ENCODE measurements around the gene PRDM4.

Gene PRDM4

GRCh38 chr12:107760809-107761501, at the start of gene PRDM4:
Gene PRDM4 (minus strand): TSS chr12:107761137. CDS start chr12:107760515, 622 bp downstream.
- Histone ChIP-seq H2AFZ (ENCODE audit: low read depth, low read length) (peak within 1 kb of the TSS; percentile 100), H3K27me3 (ENCODE audit: insufficient read depth, low read length) (peaks cover 8% of the 10 kb centered on the region), H3K36me3 (ENCODE audit: insufficient read depth, low read length) (peaks cover 20% of the 10 kb centered on the region), H3K4me3 (ENCODE audit: low read length) (peak within 1 kb of the TSS; percentile 100), H3K4me1 (ENCODE audit: insufficient read depth, low read length) (peaks cover 25% of the 10 kb centered on the region), H3K9me3 (ENCODE audit: low read length) (no peaks in the 10 kb centered on the region)

- H3K4me3 ChIP-seq (ENCODE audit: low read length), result no peak overlapping the region
- H3K9me3 ChIP-seq (ENCODE audit: low read length), result no peaks in the 10 kb centered on the region
- peaks cover 3% of the 10 kb centered on the region for H3K27me3 ChIP-seq (ENCODE audit: insufficient read depth, low read length)
- H3K4me1 ChIP-seq (ENCODE audit: insufficient read depth, low read length), result no peaks in the 10 kb centered on the region
- H2AFZ ChIP-seq (ENCODE audit: low read depth, low read length), result no peak overlapping the region
- H3K36me3 ChIP-seq (ENCODE audit: insufficient read depth, low read length), result no peaks in the 10 kb centered on the region
These were observed 46.7 kb upstream of the PRDM4 start for GRCh38 chr12:107807471-107808150.

DNA sequence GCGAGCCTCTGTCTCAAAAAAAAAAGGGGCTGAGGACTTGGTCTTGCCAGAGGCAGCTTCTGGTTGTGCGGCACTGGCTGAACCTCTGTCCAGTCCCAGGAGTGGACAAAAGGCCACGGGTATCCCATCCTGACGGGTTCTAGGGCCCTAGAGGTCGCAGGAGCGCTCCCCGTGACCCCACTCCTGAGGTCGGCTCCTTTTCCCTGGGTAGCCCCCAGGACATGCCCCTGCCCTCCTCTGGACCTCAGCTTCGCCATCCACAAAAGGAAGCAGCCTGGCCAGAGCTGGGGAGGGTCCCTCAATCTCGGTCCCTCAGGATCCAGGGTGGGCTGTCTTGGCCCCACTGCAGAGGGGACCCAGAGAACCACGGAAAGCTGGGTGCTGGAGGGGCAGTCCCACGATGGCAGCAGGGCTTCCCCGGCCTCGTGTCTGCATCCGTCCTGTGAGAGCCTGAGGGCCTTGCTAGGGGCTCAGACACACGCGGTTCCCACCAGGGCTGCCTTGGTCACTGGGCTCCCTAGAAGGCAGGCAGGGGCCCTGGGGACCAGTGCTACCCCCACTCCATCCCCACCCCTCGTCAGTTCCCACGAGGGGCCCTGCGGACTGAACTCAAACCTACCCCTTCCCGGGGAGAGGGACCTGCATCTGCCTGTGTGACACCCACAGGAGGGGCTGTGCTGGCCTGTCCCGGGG, 44.7 kb upstream of the PRDM4 start:
- peaks cover 5% of the 10 kb centered on the region for H3K27me3 ChIP-seq (ENCODE audit: insufficient read depth, low read length)
- no peaks in the 10 kb centered on the region for H3K9me3 ChIP-seq (ENCODE audit: low read length)
- no peak overlapping the region for H3K4me3 ChIP-seq (ENCODE audit: low read length)
- H3K36me3 ChIP-seq (ENCODE audit: insufficient read depth, low read length), result no peaks in the 10 kb centered on the region
- H3K4me1 ChIP-seq (ENCODE audit: insufficient read depth, low read length), result no peaks in the 10 kb centered on the region
- H2AFZ ChIP-seq (ENCODE audit: low read depth, low read length), result no peak overlapping the region

- Histone ChIP-seq H3K36me3 (ENCODE audit: insufficient read depth, low read length) (no peaks in the 10 kb centered on the region), H3K9me3 (ENCODE audit: low read length) (no peaks in the 10 kb centered on the region), H3K27me3 (ENCODE audit: insufficient read depth, low read length) (peaks cover 2% of the 10 kb centered on the region), H2AFZ (ENCODE audit: low read depth, low read length) (no peak overlapping the region), H3K4me1 (ENCODE audit: insufficient read depth, low read length) (no peaks in the 10 kb centered on the region), H3K4me3 (ENCODE audit: low read length) (no peak overlapping the region)
These were observed 42.2 kb upstream of the PRDM4 start for GRCh38 chr12:107803092-107803491.

DNA sequence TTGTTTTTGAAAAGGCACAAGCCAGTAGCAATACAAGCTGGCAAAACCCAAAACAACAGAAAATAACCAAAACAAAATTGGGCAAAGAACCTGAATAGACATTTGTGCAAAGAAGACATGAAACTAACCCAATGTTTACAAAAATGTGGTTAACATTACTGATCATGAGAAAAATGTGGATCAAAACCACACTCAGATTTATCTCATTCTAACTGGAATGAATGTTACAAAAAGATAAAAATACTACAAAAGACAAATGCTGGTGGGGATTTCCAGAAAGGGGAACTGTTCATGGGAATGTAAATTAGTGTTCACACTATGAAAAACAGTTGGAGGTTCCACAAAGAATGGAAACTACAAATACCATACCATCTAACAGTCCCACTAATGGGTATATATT, 40.2 kb upstream of the PRDM4 start:
- Histone ChIP-seq H3K9me3 (ENCODE audit: low read length) (no peaks in the 10 kb centered on the region), H3K36me3 (ENCODE audit: insufficient read depth, low read length) (no peaks in the 10 kb centered on the region), H2AFZ (ENCODE audit: low read depth, low read length) (no peak overlapping the region), H3K27me3 (ENCODE audit: insufficient read depth, low read length) (peaks cover 8% of the 10 kb centered on the region), H3K4me3 (ENCODE audit: low read length) (no peak overlapping the region), H3K4me1 (ENCODE audit: insufficient read depth, low read length) (no peaks in the 10 kb centered on the region)

- H3K4me3 ChIP-seq (ENCODE audit: low read length), result no peak overlapping the region
These were observed 37.6 kb upstream of the PRDM4 start for GRCh38 chr12:107798580-107798979.

GRCh38 chr12:107794451-107794850, 33.5 kb upstream of the PRDM4 start:
- Histone ChIP-seq H3K4me1 (ENCODE audit: insufficient read depth, low read length) (no peaks in the 10 kb centered on the region), H3K4me3 (ENCODE audit: low read length) (no peak overlapping the region), H2AFZ (ENCODE audit: low read depth, low read length) (no peak overlapping the region), H3K9me3 (ENCODE audit: low read length) (peaks cover 2% of the 10 kb centered on the region), H3K36me3 (ENCODE audit: insufficient read depth, low read length) (no peaks in the 10 kb centered on the region), H3K27me3 (ENCODE audit: insufficient read depth, low read length) (peaks cover 6% of the 10 kb centered on the region)

More at GRCh38 chr12:107798580-107798979, 37.6 kb upstream of the PRDM4 start:
- H3K9me3 ChIP-seq (ENCODE audit: low read length), result no peaks in the 10 kb centered on the region
- peaks cover 8% of the 10 kb centered on the region for H3K27me3 ChIP-seq (ENCODE audit: insufficient read depth, low read length)
- no peaks in the 10 kb centered on the region for H3K36me3 ChIP-seq (ENCODE audit: insufficient read depth, low read length)
- H3K4me1 ChIP-seq (ENCODE audit: insufficient read depth, low read length), result no peaks in the 10 kb centered on the region
- no peak overlapping the region for H2AFZ ChIP-seq (ENCODE audit: low read depth, low read length)

DNA sequence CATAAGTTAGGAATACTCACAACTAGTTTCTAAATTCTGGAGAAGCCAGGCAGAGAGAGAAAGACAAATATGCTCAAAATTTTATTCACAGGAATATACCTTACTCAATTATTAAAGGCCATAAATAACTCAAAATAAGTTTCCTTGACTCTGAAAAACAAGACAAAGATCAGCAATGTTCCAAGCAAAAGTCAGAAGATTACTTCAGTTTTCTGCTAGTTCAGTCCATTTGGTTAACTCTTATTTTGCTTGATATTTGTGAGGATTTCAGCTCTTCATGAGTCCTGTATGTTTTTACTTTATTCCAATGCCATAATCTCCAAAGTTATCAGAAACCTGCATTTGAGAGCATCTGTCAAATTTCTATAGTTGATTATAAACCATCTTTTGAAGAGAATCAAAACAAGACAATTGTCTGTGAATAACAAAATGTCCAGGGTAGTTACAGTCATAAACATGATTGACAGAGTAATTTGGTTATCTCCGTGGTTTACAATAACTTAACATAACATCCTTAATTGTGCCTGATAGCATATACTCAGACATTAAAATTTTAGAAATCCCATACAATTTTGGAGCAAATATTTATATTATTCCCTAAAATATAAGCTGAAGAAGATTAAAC, 30.6 kb upstream of the PRDM4 start:
- peaks cover 2% of the 10 kb centered on the region for H3K9me3 ChIP-seq (ENCODE audit: low read length)
- H3K4me1 ChIP-seq (ENCODE audit: insufficient read depth, low read length), result no peaks in the 10 kb centered on the region
- H3K4me3 ChIP-seq (ENCODE audit: low read length), result no peak overlapping the region
- H2AFZ ChIP-seq (ENCODE audit: low read depth, low read length), result no peak overlapping the region
- H3K27me3 ChIP-seq (ENCODE audit: insufficient read depth, low read length), result peaks cover 5% of the 10 kb centered on the region
- no peaks in the 10 kb centered on the region for H3K36me3 ChIP-seq (ENCODE audit: insufficient read depth, low read length)

- Histone ChIP-seq H3K9me3 (ENCODE audit: low read length) (peaks cover 2% of the 10 kb centered on the region), H3K4me3 (ENCODE audit: low read length) (no peak overlapping the region), H3K36me3 (ENCODE audit: insufficient read depth, low read length) (no peaks in the 10 kb centered on the region), H2AFZ (ENCODE audit: low read depth, low read length) (no peak overlapping the region), H3K4me1 (ENCODE audit: insufficient read depth, low read length) (no peaks in the 10 kb centered on the region), H3K27me3 (ENCODE audit: insufficient read depth, low read length) (peaks cover 5% of the 10 kb centered on the region)
These were observed 27.9 kb upstream of the PRDM4 start for GRCh38 chr12:107788690-107789458.

- no peak overlapping the region for H2AFZ ChIP-seq (ENCODE audit: low read depth, low read length)
- no peaks in the 10 kb centered on the region for H3K36me3 ChIP-seq (ENCODE audit: insufficient read depth, low read length)
- no peak overlapping the region for H3K4me3 ChIP-seq (ENCODE audit: low read length)
- peaks cover 5% of the 10 kb centered on the region for H3K27me3 ChIP-seq (ENCODE audit: insufficient read depth, low read length)
- H3K4me1 ChIP-seq (ENCODE audit: insufficient read depth, low read length), result no peaks in the 10 kb centered on the region
- H3K9me3 ChIP-seq (ENCODE audit: low read length), result peaks cover 2% of the 10 kb centered on the region
These were observed 27.3 kb upstream of the PRDM4 start for GRCh38 chr12:107788281-107788680.

DNA sequence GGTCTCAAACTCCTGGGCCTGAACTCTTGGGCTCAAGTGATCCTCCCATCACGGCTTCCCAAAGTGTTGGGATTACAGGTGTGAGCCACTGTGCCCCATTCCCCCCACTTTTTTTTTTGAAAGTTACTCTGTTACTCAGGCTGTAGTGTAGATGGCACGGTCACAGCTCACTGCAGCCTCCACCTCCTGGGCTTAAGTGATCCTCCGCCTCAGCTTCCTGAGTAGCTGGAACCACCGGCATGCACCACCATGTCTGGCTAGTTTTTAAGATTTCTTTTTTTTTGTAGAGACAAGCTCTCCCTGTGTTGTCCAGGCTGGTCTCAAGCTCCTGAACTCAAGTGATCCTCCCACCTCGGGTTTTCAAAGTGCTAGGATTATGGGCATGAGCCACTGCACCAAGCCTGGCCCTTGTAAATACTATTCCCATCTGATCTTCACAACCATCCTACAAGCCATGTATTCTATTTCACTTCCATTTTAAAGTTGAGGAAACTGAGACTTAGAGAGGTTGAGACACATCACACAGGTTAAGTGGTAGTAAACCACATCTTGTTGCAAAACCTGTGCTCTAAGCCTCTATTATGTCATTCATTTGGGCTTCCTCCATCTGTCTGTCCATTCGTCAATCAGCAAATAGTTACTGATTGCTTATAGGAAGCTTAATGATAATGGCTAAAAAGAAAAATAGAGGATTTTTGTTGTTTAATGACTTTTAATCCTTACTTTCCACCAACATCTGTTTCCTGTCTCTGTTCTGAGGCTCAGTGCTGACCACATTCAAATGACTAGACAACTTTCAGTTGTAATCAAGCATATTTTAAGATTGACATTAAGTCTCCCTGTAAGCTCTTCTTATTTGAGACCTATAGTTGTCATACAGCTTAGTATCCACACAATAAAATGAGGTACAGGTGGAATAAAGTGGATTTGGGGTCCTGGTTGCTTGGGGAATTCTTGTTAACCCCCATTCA, 22.8 kb upstream of the PRDM4 start:
- Histone ChIP-seq H3K36me3 (ENCODE audit: insufficient read depth, low read length) (no peaks in the 10 kb centered on the region), H2AFZ (ENCODE audit: low read depth, low read length) (no peak overlapping the region), H3K4me1 (ENCODE audit: insufficient read depth, low read length) (no peaks in the 10 kb centered on the region), H3K4me3 (ENCODE audit: low read length) (no peak overlapping the region), H3K9me3 (ENCODE audit: low read length) (no peaks in the 10 kb centered on the region), H3K27me3 (ENCODE audit: insufficient read depth, low read length) (peaks cover 21% of the 10 kb centered on the region)

DNA sequence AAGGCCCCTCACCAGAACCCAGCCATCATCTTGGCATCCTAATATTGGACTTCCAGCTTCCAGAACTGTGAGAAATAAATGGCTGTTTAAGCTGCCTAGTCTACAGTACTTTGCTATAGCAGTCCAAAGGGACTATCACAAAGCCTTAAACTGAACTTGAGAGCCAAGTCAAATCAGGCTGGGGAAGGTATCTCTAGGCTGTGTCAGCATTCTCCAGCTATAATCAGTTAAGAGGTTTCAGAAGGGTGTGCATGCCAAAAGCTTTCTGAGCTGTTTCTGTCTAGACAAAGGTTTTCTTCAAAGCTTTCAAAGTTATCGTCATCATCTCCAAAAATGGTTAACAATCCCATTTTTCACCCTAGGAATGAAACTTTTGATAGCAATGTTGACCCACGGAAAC, 21.1 kb upstream of the PRDM4 start:
- no peak overlapping the region for H2AFZ ChIP-seq (ENCODE audit: low read depth, low read length)
- peaks cover 34% of the 10 kb centered on the region for H3K27me3 ChIP-seq (ENCODE audit: insufficient read depth, low read length)
- H3K4me3 ChIP-seq (ENCODE audit: low read length), result no peak overlapping the region
- H3K9me3 ChIP-seq (ENCODE audit: low read length), result no peaks in the 10 kb centered on the region
- H3K36me3 ChIP-seq (ENCODE audit: insufficient read depth, low read length), result no peaks in the 10 kb centered on the region
- no peaks in the 10 kb centered on the region for H3K4me1 ChIP-seq (ENCODE audit: insufficient read depth, low read length)

Data from neuron (in vitro differentiated cells).